Parathyroid adenoma (tissue), 2 donors: ENCODE data around the gene OCLN.

Experiments used
- H2AFZ ChIP-seq: fragments of 300-600 bp; sonication (generic); one replicate; pipeline ENCODE4 v1.7.0; 2017; ENCODE audit warnings: antibody characterized with exemption, mild to moderate bottlenecking
- H3K27ac ChIP-seq: fragments of 300-600 bp; sonication (generic); one replicate; pipeline ENCODE4 v1.7.0; 2017
- H3K27me3 ChIP-seq: fragments of 300-600 bp; sonication (generic); one replicate; pipeline ENCODE4 v1.7.0; 2017; ENCODE audit warnings: low read length; ENCODE audit not compliant: control insufficient read depth, insufficient read depth
- H3K36me3 ChIP-seq: fragments of 300-600 bp; sonication (generic); one replicate; pipeline ENCODE4 v1.7.0; 2017; ENCODE audit warnings: low read length; ENCODE audit not compliant: control insufficient read depth, insufficient read depth
- H3K4me1 ChIP-seq: fragments of 300-600 bp; sonication (generic); one replicate; pipeline ENCODE4 v1.7.0; 2017; ENCODE audit warnings: control low read depth
- H3K4me2 ChIP-seq: fragments of 300-600 bp; sonication (generic); one replicate; pipeline ENCODE4 v1.7.0; 2017; ENCODE audit warnings: low read length
- H3K4me3 ChIP-seq: fragments of 300-600 bp; sonication (generic); one replicate; pipeline ENCODE4 v1.7.0; 2017; ENCODE audit warnings: low read depth, low read length
- H3K79me2 ChIP-seq: fragments of 300-600 bp; sonication (generic); one replicate; pipeline ENCODE4 v1.7.0; 2017; ENCODE audit warnings: control low read depth
- H3K9ac ChIP-seq: fragments of 300-600 bp; sonication (generic); one replicate; pipeline ENCODE4 v1.7.0; 2017; ENCODE audit warnings: mild to moderate bottlenecking
- H3K9me3 ChIP-seq: fragments of 300-600 bp; sonication (generic); one replicate; pipeline ENCODE4 v1.7.0; 2017; ENCODE audit warnings: low read length; ENCODE audit not compliant: control insufficient read depth
- TF ChIP-seq, protein P1 (sequence below): fragments of 300-600 bp; sonication (generic); IDR thresholded peaks from one replicate; pipeline ENCODE4 v1.7.0; 2017; ENCODE audit warnings: antibody characterized with exemption, mild to moderate bottlenecking
- donor health status: primary hyperparathyroidism.

OCLN gene

DNA sequence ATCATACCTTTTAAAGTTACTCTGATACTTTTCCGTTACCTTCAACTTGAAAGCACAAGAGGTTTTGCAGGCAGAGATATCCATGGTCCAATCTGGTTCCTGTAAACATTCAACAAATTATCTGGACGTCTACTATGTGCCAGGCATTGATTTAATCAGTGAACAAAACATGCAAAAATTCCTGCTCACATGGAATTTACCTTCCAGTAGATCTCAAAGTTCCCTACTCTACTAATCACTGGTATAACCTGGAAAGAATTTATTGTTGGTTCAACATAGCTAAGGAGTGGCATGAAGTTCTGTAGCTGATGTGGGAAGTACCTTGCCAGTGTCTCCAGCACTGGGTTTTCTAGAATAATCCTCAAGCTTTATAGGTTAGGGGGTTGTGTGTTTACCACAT is 9.8 kb downstream of the OCLN start:
- H3K4me3 ChIP-seq = no peak overlapping the region
- H3K36me3 ChIP-seq = no peaks in the 10 kb centered on the region
- no peak overlapping the region for H3K9ac ChIP-seq
- no peak overlapping the region for H3K27ac ChIP-seq
- TF ChIP-seq, protein P1, sequence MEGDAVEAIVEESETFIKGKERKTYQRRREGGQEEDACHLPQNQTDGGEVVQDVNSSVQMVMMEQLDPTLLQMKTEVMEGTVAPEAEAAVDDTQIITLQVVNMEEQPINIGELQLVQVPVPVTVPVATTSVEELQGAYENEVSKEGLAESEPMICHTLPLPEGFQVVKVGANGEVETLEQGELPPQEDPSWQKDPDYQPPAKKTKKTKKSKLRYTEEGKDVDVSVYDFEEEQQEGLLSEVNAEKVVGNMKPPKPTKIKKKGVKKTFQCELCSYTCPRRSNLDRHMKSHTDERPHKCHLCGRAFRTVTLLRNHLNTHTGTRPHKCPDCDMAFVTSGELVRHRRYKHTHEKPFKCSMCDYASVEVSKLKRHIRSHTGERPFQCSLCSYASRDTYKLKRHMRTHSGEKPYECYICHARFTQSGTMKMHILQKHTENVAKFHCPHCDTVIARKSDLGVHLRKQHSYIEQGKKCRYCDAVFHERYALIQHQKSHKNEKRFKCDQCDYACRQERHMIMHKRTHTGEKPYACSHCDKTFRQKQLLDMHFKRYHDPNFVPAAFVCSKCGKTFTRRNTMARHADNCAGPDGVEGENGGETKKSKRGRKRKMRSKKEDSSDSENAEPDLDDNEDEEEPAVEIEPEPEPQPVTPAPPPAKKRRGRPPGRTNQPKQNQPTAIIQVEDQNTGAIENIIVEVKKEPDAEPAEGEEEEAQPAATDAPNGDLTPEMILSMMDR = no peak
- H3K27me3 ChIP-seq = no peaks in the 10 kb centered on the region
- peaks cover 10% of the 10 kb centered on the region for H3K4me1 ChIP-seq
- no peak overlapping the region for H2AFZ ChIP-seq
- H3K79me2 ChIP-seq = peaks cover 7% of the 10 kb centered on the region
- no peaks in the 10 kb centered on the region for H3K9me3 ChIP-seq
- peak overlapping the region; percentile 43 for H3K4me2 ChIP-seq

DNA sequence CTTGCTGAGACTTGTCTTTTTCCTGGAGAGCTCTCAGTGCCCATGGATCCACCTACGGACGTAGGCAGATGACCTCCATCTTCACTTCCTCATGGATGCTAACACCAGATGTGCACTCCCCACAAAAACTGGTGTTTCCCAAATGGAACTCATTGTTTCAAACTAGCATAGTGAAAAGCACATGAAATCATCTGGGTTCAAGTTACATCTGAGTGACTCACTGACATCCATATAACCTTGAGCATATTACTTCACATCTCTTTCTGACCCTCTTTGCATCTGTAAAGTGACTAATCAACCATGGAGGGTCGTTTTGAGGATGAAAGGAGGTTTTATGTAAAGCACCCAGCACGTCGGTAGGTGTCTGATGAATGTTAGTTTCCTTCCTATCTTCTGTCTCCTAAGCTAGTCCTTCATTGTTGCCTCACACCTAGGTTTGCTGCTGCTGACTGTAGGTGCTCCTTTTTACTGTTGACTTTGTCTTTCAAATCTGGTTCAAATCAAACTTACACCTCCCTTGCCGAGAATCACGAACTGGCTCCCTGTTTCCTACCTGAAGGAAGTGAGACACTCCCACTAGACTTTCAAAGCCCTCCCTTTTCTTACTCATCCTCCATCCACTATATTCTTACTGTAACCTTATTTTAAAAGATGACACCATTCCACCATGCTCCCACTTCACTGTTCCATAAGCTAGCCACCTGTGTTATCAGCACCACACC is 10.3 kb downstream of the OCLN start:
- Histone ChIP-seq H3K4me2 (no peak overlapping the region), H3K27me3 (no peaks in the 10 kb centered on the region), H3K36me3 (no peaks in the 10 kb centered on the region), H3K79me2 (peaks cover 4% of the 10 kb centered on the region), H3K27ac (no peak overlapping the region), H3K4me3 (no peak overlapping the region), H3K4me1 (peaks cover 10% of the 10 kb centered on the region), H3K9ac (no peak overlapping the region), H2AFZ (no peak overlapping the region), H3K9me3 (no peaks in the 10 kb centered on the region)
- TF ChIP-seq, protein P1 = no peak

DNA sequence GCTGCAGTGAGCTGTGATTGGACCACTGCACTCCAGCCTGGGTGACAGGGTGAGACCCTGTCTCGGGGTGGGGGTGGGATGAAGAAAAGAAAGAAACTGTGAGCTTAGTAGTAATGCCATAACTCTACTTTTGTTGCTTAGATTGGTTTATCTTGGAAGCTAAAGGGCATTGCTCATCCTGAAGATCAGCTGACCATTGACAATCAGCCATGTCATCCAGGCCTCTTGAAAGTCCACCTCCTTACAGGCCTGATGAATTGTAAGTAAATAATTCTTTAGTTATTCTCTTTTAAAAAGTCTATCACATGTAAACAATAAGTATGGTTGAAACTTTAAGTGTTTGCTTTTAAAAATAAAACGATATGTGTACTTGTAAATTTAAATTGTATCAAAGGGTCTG is 11.4 kb downstream of the OCLN start:
- Histone ChIP-seq H3K9me3 (no peaks in the 10 kb centered on the region), H3K9ac (no peak overlapping the region), H3K36me3 (no peaks in the 10 kb centered on the region), H3K4me1 (peaks cover 10% of the 10 kb centered on the region), H3K27ac (no peak overlapping the region), H2AFZ (no peak overlapping the region), H3K79me2 (peaks cover 4% of the 10 kb centered on the region), H3K4me2 (no peak overlapping the region), H3K4me3 (no peak overlapping the region), H3K27me3 (no peaks in the 10 kb centered on the region)
- TF ChIP-seq, protein P1 = no peak

DNA sequence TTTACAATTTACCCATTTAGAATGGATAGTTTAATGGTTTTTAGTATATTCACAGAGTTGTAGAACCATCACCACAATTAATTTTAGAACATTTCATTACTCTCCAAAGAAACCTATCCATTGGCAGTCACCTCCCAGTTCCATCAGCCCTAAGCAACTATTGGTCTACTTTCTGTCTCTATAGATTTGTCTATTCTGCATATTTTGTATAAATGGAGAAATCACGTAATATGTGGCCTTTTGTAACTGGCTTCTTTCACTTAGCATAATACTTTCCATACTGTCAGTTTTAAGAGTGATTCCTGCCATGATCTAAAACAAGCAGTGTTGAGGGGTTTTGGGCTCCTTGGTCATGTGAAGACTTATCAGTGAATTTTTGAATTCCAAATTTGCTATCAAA is 12.7 kb downstream of the OCLN start:
- H3K27me3 ChIP-seq = no peaks in the 10 kb centered on the region
- TF ChIP-seq, protein P1 = no peak
- H3K79me2 ChIP-seq = peaks cover 4% of the 10 kb centered on the region
- no peaks in the 10 kb centered on the region for H3K9me3 ChIP-seq
- no peak overlapping the region for H3K27ac ChIP-seq
- H3K9ac ChIP-seq = no peak overlapping the region
- H3K4me3 ChIP-seq = no peak overlapping the region
- no peak overlapping the region for H3K4me2 ChIP-seq
- no peaks in the 10 kb centered on the region for H3K36me3 ChIP-seq
- H2AFZ ChIP-seq = no peak overlapping the region
- H3K4me1 ChIP-seq = peaks cover 10% of the 10 kb centered on the region

DNA sequence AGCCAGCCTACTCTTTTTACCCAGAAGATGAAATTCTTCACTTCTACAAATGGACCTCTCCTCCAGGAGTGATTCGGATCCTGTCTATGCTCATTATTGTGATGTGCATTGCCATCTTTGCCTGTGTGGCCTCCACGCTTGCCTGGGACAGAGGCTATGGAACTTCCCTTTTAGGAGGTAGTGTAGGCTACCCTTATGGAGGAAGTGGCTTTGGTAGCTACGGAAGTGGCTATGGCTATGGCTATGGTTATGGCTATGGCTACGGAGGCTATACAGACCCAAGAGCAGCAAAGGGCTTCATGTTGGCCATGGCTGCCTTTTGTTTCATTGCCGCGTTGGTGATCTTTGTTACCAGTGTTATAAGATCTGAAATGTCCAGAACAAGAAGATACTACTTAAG is 16.6 kb downstream of the OCLN start:
- Histone ChIP-seq H3K4me3 (no peak overlapping the region), H3K4me2 (no peak overlapping the region), H2AFZ (no peak overlapping the region), H3K4me1 (peaks cover 5% of the 10 kb centered on the region), H3K9me3 (no peaks in the 10 kb centered on the region), H3K9ac (no peak overlapping the region), H3K36me3 (no peaks in the 10 kb centered on the region), H3K27me3 (no peaks in the 10 kb centered on the region), H3K79me2 (peaks cover 4% of the 10 kb centered on the region), H3K27ac (no peak overlapping the region)
- TF ChIP-seq, protein P1 = no peak
